Measurements from ENCODE around the gene TENM3.

The TENM3 gene

GRCh38 chr4:182507805-182508204 lies 264.6 kb downstream of the TENM3 start:
- Histone ChIP-seq H3K36me3 (replicated peaks) (no peaks in the 10 kb centered on the region), H3K27me3 (ENCODE audit: low read depth) (no peaks in the 10 kb centered on the region), H3K4me3 (no peak overlapping the region), H3K9me3 (no peaks in the 10 kb centered on the region), H3K4me1 (peaks cover 17% of the 10 kb centered on the region)
- in situ Hi-C loops (cut with MboI; ENCODE audit: low sequenced_read_pairs), result no loop called here
- DNase-seq (ENCODE audit: low spot score in 2 of 2), result no peak

DNA sequence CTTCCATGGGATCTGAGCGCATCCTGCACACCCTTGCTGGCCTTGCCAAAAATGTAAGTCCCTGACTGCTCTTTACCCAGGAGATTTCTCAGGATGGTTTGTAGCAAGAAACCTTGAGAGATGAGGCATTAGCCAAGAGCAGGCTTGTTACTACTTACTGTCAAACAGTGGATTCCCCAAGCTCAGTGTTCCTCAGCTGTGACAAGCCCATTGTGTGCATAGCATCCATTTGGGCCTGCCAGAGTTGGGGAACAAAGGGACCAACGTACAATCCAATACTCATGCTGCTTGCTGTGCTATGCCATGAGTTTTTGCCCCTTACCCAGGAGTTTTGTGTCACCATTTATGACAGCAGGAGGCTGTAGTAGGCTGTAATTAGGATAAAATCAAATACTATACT lies 267.6 kb downstream of the TENM3 start:
- in situ Hi-C loops (cut with MboI; ENCODE audit: low sequenced_read_pairs), result no loop called here
- H3K36me3 ChIP-seq (replicated peaks), result no peaks in the 10 kb centered on the region
- no peaks in the 10 kb centered on the region for H3K9me3 ChIP-seq
- H3K27me3 ChIP-seq (ENCODE audit: low read depth), result no peaks in the 10 kb centered on the region
- no peaks in the 10 kb centered on the region for H3K4me1 ChIP-seq
- H3K4me3 ChIP-seq, result no peak overlapping the region
- DNase-seq (ENCODE audit: low spot score in 2 of 2), result no peak

GRCh38 chr4:182513587-182514291 lies 270.5 kb downstream of the TENM3 start:
- H3K4me1 ChIP-seq, result no peaks in the 10 kb centered on the region
- in situ Hi-C loops (cut with MboI; ENCODE audit: low sequenced_read_pairs), result no loop called here
- no peaks in the 10 kb centered on the region for H3K9me3 ChIP-seq
- H3K36me3 ChIP-seq (replicated peaks), result no peaks in the 10 kb centered on the region
- DNase-seq (ENCODE audit: low spot score in 2 of 2), result no peak
- no peaks in the 10 kb centered on the region for H3K27me3 ChIP-seq (ENCODE audit: low read depth)
- no peak overlapping the region for H3K4me3 ChIP-seq

- in situ Hi-C loops (cut with MboI; ENCODE audit: low sequenced_read_pairs), result no loop called here
- H3K4me1 ChIP-seq, result no peaks in the 10 kb centered on the region; the same call in 1 of the 2 replicates
- no peaks in the 10 kb centered on the region for H3K27me3 ChIP-seq (ENCODE audit: low read depth)
- H3K9me3 ChIP-seq, result no peaks in the 10 kb centered on the region
- no peaks in the 10 kb centered on the region; the same call in 1 of the 2 replicates for H3K36me3 ChIP-seq (replicated peaks)
- H3K4me3 ChIP-seq, result no peak overlapping the region
- DNase-seq (ENCODE audit: low spot score in 2 of 2), result no peak
Observed at GRCh38 chr4:182518421-182518820, 275.2 kb downstream of the TENM3 start.

DNA sequence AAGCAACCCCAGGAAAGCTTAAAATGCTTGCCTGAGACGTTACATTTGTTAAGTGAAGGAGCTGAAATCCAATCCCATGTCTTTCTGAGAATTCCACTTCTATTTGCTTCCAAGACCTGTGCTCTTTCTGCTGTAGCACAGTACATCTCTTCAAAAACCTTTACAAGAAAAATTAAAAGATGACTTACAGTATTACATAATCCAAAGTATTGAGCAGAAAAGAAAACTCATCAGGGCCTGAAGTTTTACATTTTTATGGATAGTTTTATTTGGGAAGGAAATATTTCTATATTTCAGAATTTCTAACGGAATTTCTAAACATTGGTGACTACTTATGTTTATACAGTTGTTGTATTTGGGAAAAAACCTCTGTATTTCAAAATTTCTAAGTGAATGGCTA lies 276.3 kb downstream of the TENM3 start:
- no peak overlapping the region for H3K4me3 ChIP-seq
- DNase-seq (ENCODE audit: low spot score in 2 of 2), result no peak
- no peaks in the 10 kb centered on the region for H3K27me3 ChIP-seq (ENCODE audit: low read depth)
- in situ Hi-C loops (cut with MboI; ENCODE audit: low sequenced_read_pairs), result no loop called here
- no peaks in the 10 kb centered on the region; the same call in 1 of the 2 replicates for H3K4me1 ChIP-seq
- no peaks in the 10 kb centered on the region for H3K9me3 ChIP-seq
- H3K36me3 ChIP-seq (replicated peaks), result no peaks in the 10 kb centered on the region; the same call in 1 of the 2 replicates

- Histone ChIP-seq H3K4me1 (peaks cover 2% of the 10 kb centered on the region), H3K9me3 (no peaks in the 10 kb centered on the region), H3K4me3 (no peak overlapping the region), H3K36me3 (replicated peaks) (no peaks in the 10 kb centered on the region; the same call in 1 of the 2 replicates), H3K27me3 (ENCODE audit: low read depth) (no peaks in the 10 kb centered on the region)
- DNase-seq (ENCODE audit: low spot score in 2 of 2), result no peak
- in situ Hi-C loops (cut with MboI; ENCODE audit: low sequenced_read_pairs), result no loop called here
Observed at GRCh38 chr4:182521011-182521410, 277.8 kb downstream of the TENM3 start.

DNA sequence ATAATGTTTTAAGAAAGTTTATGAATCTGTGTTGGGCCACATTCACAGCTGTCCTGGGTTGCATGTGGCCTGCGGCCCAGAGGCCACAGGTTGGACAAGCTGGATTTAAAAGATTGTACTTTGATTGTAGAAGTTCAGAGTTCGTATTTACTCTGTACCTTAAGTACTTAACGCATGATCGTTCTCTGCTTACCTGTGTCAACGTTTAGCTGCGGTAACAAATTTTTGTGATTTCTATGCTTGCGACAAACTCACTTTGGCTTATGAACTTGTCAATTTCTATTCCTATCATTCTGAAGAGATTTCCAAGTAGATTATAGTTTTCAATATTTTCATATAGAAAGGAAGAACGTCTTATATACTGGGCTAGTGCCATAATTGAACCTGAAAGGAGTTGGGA lies 285.6 kb downstream of the TENM3 start:
- Histone ChIP-seq H3K36me3 (replicated peaks) (no peaks in the 10 kb centered on the region), H3K4me3 (no peak overlapping the region), H3K27me3 (ENCODE audit: low read depth) (no peaks in the 10 kb centered on the region), H3K9me3 (no peaks in the 10 kb centered on the region), H3K4me1 (peaks cover 2% of the 10 kb centered on the region)
- in situ Hi-C loops (cut with MboI; ENCODE audit: low sequenced_read_pairs), result no loop called here
- no peak for DNase-seq (ENCODE audit: low spot score in 2 of 2)

GRCh38 chr4:182530451-182530850 lies 287.2 kb downstream of the TENM3 start:
- H3K4me3 ChIP-seq, result no peak overlapping the region
- H3K4me1 ChIP-seq, result peaks cover 9% of the 10 kb centered on the region
- in situ Hi-C loops (cut with MboI; ENCODE audit: low sequenced_read_pairs), result no loop called here
- DNase-seq (ENCODE audit: low spot score in 2 of 2), result no peak
- no peaks in the 10 kb centered on the region for H3K9me3 ChIP-seq
- H3K27me3 ChIP-seq (ENCODE audit: low read depth), result no peaks in the 10 kb centered on the region
- no peaks in the 10 kb centered on the region for H3K36me3 ChIP-seq (replicated peaks)

DNA sequence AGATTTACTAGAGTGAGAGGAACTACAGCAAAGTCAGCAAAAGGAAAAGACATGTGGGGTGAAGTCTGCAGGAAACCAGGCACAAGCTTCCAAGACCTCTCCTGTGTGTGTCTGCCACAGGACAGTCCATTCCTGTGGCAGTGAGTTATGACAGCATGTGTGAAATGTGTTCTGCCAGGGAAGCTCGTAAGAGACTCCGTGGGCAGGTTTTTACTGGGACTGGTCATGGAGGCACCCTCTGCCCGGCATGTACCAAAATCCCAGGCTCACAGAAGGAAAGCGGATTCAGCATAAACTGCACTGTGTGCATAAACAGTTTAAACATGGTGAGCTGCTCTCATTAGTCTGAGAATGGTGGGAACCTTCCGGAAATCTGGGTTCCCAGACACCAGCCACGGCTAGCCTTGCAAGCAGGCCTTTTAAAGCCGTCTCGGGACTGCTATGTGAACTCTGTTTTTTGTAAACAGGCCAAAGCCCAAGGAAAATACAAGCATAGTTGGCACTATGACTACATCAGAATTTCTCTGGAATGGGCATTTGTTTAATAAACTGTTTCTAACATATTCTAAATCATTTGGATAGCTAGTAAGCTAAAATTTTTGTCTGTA lies 288.5 kb downstream of the TENM3 start:
- H3K36me3 ChIP-seq (replicated peaks), result no peaks in the 10 kb centered on the region
- in situ Hi-C loops (cut with MboI; ENCODE audit: low sequenced_read_pairs), result no loop called here
- peaks cover 17% of the 10 kb centered on the region for H3K4me1 ChIP-seq
- H3K4me3 ChIP-seq, result no peak overlapping the region
- no peaks in the 10 kb centered on the region for H3K27me3 ChIP-seq (ENCODE audit: low read depth)
- no peaks in the 10 kb centered on the region for H3K9me3 ChIP-seq
- no peak for DNase-seq (ENCODE audit: low spot score in 2 of 2)

DNA sequence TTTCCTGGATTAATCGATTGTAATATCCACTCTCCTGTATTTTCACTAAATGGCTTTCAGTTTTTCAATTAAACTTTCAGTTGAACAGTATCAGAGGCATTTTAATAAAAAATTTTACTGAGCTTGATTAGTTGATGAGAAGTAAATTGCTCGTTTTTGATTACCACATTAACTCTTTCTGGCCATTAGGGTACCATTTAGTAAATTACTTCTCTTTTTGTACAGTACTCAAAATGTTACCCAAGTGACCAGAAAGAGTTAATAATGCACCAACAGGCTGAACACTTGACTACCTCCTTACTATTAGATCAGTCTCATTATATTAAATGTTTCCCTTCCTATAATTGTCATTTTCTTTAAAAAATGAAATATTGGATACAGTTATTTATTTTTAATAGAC lies 289.2 kb downstream of the TENM3 start:
- H3K4me3 ChIP-seq, result no peak overlapping the region
- in situ Hi-C loops (cut with MboI; ENCODE audit: low sequenced_read_pairs), result no loop called here
- no peaks in the 10 kb centered on the region for H3K9me3 ChIP-seq
- H3K36me3 ChIP-seq (replicated peaks), result no peaks in the 10 kb centered on the region
- no peak for DNase-seq (ENCODE audit: low spot score in 2 of 2)
- no peaks in the 10 kb centered on the region for H3K27me3 ChIP-seq (ENCODE audit: low read depth)
- H3K4me1 ChIP-seq, result peaks cover 25% of the 10 kb centered on the region

GRCh38 chr4:182533964-182534363 lies 290.8 kb downstream of the TENM3 start:
- DNase-seq (ENCODE audit: low spot score in 2 of 2), result no peak
- in situ Hi-C loops (cut with MboI; ENCODE audit: low sequenced_read_pairs), result no loop called here
- no peaks in the 10 kb centered on the region for H3K27me3 ChIP-seq (ENCODE audit: low read depth)
- no peak overlapping the region for H3K4me3 ChIP-seq
- no peaks in the 10 kb centered on the region for H3K36me3 ChIP-seq (replicated peaks)
- peaks cover 30% of the 10 kb centered on the region for H3K4me1 ChIP-seq
- no peaks in the 10 kb centered on the region for H3K9me3 ChIP-seq

GRCh38 chr4:182536221-182536811 lies 293.1 kb downstream of the TENM3 start:
- no peak overlapping the region for H3K4me3 ChIP-seq
- in situ Hi-C loops (cut with MboI; ENCODE audit: low sequenced_read_pairs), result no loop called here
- DNase-seq (ENCODE audit: low spot score in 2 of 2), result peak; percentile 56 to 81
- H3K4me1 ChIP-seq, result peaks cover 30% of the 10 kb centered on the region
- H3K27me3 ChIP-seq (ENCODE audit: low read depth), result no peaks in the 10 kb centered on the region
- H3K9me3 ChIP-seq, result no peaks in the 10 kb centered on the region
- H3K36me3 ChIP-seq (replicated peaks), result no peaks in the 10 kb centered on the region

DNA sequence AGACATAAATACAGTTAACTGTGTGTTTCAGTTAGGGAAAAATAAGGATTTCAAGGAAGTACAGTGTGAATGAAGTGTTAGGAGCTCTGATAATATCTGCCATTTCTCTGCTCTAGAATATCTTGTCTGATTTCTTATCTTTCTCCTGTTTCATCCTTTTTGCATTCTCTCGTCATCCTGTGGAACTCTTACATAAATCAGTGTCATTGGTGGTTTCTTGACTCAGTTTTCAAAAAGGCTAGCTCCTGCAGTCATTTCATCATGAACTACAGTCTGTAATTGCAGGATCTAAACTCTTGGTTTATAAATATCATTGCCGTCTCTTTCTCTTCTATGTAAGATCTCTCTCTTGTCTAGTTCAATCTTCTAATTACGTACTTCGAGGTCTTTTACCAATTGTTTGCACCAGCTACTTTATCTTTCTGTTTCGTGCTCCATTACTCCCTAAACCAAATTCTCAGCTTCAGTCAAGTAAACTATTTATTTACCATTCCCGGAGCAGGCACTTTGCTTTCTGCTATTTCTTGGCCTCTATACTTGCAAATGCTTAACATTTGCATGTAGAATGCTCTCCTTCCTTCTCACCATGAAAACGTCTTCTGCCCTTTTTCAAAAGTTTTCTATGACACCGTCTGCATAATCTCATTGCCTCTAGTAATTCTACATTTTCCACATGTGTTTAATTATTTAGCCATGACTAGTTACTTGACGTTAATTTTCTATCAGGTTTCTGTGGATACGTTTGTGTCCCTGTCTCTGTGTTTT lies 294.0 kb downstream of the TENM3 start:
- in situ Hi-C loops (cut with MboI; ENCODE audit: low sequenced_read_pairs), result no loop called here
- Histone ChIP-seq H3K4me3 (no peak overlapping the region), H3K36me3 (replicated peaks) (no peaks in the 10 kb centered on the region), H3K27me3 (ENCODE audit: low read depth) (no peaks in the 10 kb centered on the region), H3K4me1 (peaks cover 30% of the 10 kb centered on the region), H3K9me3 (no peaks in the 10 kb centered on the region)
- DNase-seq (ENCODE audit: low spot score in 2 of 2), result no peak

- no peaks in the 10 kb centered on the region for H3K36me3 ChIP-seq (replicated peaks)
- H3K4me1 ChIP-seq, result peaks cover 30% of the 10 kb centered on the region
- H3K9me3 ChIP-seq, result no peaks in the 10 kb centered on the region
- DNase-seq (ENCODE audit: low spot score in 2 of 2), result no peak
- H3K4me3 ChIP-seq, result no peak overlapping the region
- in situ Hi-C loops (cut with MboI; ENCODE audit: low sequenced_read_pairs), result no loop called here
- no peaks in the 10 kb centered on the region for H3K27me3 ChIP-seq (ENCODE audit: low read depth)
Observed at GRCh38 chr4:182538031-182538430, 294.8 kb downstream of the TENM3 start.
